Neural crest cell (in vitro differentiated cells): ENCODE results near the gene MRPS35. TPM values are rescaled to one million over a fixed set of nuclear protein-coding genes. Genes with fewer than 3 reads are reported as not detected.

ENCODE experiments used
- DNase-seq: peaks from one replicate; pipeline ENCODE4 v3.0.0; 2021; ENCODE audit warnings: low read depth, mixed read lengths, low spot score
- H3K27ac Mint-ChIP-seq: one replicate; pipeline ENCODE4 v1.8.0; 2021; ENCODE audit warnings: mild to moderate bottlenecking, mixed read lengths; ENCODE audit not compliant: unreplicated experiment
- H3K27me3 Mint-ChIP-seq: 2 replicates; pipeline ENCODE4 v1.8.0; 2021; ENCODE audit warnings: low read depth, mild to moderate bottlenecking, mixed read lengths
- H3K36me3 Mint-ChIP-seq: 2 replicates; pipeline ENCODE4 v1.8.0; 2021; ENCODE audit warnings: low read depth, mild to moderate bottlenecking, mixed read lengths
- H3K4me1 Mint-ChIP-seq: 2 replicates; pipeline ENCODE4 v1.8.0; 2021; ENCODE audit warnings: mixed read lengths
- H3K4me3 Mint-ChIP-seq: one replicate; pipeline ENCODE4 v1.8.0; 2021; ENCODE audit warnings: mild to moderate bottlenecking, mixed read lengths
- H3K9me3 Mint-ChIP-seq: 2 replicates; pipeline ENCODE4 v1.8.0; 2021; ENCODE audit warnings: mixed read lengths
- total RNA-seq: library from RNA; stranded (reverse); gene quantifications from 2 replicates; pipeline ENCODE4 v1.2.1, GENCODE V29; 2021
- TF ChIP-seq, protein P1 (sequence below): fragments of 200-600 bp; sonication (generic); conservative IDR thresholded peaks from 2 replicates; pipeline ENCODE4 v1.5.0; 2021; ENCODE audit warnings: antibody characterized with exemption, mild to moderate bottlenecking

MRPS35 gene
- total RNA-seq, 1 donor from 2014 or later: 35.4 TPM

DNA sequence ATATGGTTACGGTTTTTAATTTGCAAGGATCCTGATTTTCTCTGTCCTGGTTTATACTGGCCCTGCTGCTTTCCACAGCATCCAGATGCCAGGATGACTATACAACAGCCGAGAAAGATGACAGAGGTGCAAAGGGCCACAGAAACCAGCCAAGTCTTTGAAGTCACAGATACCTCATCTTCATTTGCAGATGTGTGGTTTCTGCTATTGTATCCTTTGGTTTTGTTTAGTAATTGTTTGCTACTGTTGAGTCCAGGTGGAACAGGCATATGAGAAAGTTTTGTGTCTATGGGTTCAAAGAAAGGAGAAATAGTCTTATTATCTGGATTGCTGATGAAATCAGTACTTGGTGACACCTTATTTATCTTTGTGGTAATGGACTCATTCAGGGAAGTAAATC is 52.1 kb downstream of the MRPS35 start:
- Mint-ChIP-seq H3K36me3 (no peaks in the 10 kb centered on the region), H3K27ac (no peak overlapping the region), H3K4me3 (no peak overlapping the region), H3K9me3 (no peaks in the 10 kb centered on the region), H3K4me1 (no peaks in the 10 kb centered on the region), H3K27me3 (no peaks in the 10 kb centered on the region)
- TF ChIP-seq, protein P1, sequence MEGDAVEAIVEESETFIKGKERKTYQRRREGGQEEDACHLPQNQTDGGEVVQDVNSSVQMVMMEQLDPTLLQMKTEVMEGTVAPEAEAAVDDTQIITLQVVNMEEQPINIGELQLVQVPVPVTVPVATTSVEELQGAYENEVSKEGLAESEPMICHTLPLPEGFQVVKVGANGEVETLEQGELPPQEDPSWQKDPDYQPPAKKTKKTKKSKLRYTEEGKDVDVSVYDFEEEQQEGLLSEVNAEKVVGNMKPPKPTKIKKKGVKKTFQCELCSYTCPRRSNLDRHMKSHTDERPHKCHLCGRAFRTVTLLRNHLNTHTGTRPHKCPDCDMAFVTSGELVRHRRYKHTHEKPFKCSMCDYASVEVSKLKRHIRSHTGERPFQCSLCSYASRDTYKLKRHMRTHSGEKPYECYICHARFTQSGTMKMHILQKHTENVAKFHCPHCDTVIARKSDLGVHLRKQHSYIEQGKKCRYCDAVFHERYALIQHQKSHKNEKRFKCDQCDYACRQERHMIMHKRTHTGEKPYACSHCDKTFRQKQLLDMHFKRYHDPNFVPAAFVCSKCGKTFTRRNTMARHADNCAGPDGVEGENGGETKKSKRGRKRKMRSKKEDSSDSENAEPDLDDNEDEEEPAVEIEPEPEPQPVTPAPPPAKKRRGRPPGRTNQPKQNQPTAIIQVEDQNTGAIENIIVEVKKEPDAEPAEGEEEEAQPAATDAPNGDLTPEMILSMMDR: no peak
- no peak for DNase-seq

DNA sequence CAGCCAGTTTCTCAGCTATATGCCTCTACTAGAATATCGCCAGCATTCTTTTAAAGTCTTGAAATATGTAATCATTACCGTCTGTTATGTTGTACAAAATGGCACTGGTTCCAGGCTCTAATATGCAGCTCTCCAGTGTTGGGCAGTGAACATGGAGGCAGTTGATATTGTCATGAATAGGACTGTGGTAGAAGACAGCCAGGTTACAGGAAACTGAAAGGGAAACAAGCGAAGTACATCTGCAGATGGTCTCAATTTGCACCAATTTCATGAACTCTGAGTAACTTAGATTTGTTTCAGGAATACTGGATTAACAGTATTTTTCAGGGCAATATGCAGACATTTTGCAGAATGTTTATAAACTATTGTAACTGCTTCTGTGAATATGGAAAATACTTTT is 56.0 kb downstream of the MRPS35 start:
- H3K4me1 Mint-ChIP-seq: no peaks in the 10 kb centered on the region
- TF ChIP-seq, protein P1: no peak
- H3K27ac Mint-ChIP-seq: no peak overlapping the region
- no peaks in the 10 kb centered on the region for H3K36me3 Mint-ChIP-seq
- DNase-seq: no peak
- no peak overlapping the region for H3K4me3 Mint-ChIP-seq
- H3K27me3 Mint-ChIP-seq: no peaks in the 10 kb centered on the region
- H3K9me3 Mint-ChIP-seq: no peaks in the 10 kb centered on the region

DNA sequence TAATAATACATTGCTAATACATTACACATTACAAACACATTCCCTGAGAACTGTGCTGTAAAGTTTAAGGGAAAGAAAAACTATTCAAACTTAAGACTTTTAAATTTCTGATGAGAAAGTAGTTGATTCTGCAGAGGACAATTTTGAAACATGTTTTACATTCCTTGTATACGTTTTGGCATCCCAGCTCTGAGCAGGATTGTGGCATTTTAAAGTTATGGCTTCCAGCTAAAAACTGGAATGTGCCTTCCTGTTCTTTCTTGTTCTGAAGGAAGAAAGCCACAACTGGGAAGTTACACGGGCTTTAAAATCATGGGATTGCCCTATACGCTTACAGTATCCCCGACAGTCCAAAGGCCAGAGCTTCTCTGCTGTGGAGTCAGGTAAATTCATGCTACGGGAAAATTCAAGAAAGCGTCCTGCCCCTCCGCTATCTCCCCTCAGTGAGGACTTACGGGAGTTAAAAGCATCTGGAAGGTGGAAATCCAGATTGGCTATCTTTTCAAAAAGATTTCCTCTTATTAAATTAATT is 58.6 kb downstream of the MRPS35 start:
- H3K36me3 Mint-ChIP-seq: no peaks in the 10 kb centered on the region
- no peak overlapping the region for H3K4me3 Mint-ChIP-seq
- no peak overlapping the region for H3K27ac Mint-ChIP-seq
- H3K9me3 Mint-ChIP-seq: no peaks in the 10 kb centered on the region
- no peaks in the 10 kb centered on the region for H3K4me1 Mint-ChIP-seq
- no peak for DNase-seq
- no peaks in the 10 kb centered on the region for H3K27me3 Mint-ChIP-seq
- TF ChIP-seq, protein P1: no peak

DNA sequence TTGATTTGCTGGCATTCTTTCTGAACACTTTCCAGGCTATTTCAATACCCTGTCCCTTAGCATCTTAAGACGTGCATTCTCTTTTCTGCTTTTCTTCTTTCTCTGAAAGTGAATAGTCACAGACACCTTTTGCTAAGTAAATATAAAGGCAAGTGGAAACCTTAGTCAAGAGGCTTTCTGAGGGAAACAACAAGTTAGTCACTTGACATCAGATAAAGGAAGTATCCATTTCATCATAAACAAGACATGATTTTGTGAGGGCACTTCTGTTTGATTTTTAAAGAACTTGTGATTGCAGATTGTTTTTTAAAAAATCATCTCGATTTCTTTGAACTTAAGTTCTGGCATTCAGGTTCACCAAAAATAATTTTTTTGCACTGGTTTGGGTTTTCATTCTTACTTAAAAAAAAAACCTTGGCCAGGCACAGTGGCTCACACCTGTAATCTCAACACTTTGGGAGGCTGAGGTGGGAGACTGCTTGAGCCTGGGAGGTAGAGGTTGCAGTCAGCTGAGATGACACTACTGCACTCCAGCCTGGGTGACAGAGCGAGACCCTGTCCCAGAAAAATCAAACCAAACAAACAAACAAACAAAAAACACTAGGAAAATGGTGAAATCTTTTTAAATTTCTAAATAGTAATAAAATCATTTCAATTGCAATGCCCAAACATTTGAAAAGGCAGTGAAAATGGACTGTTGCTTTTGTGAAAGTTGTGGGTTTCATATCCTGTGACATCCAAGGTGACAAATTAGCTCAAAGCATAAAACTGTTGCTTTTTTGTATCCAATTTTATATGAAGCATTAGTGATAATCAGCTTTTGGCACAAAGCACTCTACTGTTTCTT is 61.1 kb downstream of the MRPS35 start:
- no peaks in the 10 kb centered on the region for H3K36me3 Mint-ChIP-seq
- H3K27me3 Mint-ChIP-seq: no peaks in the 10 kb centered on the region
- TF ChIP-seq, protein P1: no peak
- H3K9me3 Mint-ChIP-seq: no peaks in the 10 kb centered on the region
- DNase-seq: no peak
- H3K4me1 Mint-ChIP-seq: no peaks in the 10 kb centered on the region
- H3K27ac Mint-ChIP-seq: no peak overlapping the region
- no peak overlapping the region for H3K4me3 Mint-ChIP-seq

DNA sequence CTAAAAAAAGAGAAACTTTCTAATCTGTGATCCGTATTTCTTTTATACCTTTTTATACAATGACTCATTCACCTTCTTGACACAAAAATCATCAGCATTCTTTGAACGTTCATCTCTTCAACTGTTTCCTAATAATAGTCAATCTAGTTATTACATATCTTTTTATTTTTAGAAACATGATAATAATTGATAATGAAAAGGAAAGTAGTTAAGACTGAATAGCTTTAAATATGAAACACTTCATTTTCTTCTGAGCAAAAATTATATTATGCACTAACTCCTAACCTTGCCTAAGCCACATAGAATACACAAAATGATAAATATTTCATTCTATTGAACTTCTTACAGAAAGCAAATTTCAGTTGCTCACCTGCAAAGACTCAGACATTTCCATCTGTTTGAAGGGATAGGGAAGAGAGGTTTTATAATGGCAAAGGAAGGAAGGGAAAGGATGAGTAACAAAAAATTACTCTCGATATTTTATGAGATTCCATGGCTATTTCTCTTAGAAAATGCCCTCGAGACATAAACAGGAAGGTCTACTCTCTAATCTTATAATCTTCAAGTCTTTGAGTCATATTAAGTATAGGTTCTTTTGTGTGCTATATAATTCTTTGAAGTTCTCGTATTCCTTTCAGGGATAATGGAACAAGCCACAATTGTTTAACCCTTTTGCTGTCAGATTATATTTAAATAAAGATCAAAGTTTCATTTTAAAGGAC is 61.9 kb downstream of the MRPS35 start:
- Mint-ChIP-seq H3K9me3 (no peaks in the 10 kb centered on the region), H3K27me3 (no peaks in the 10 kb centered on the region), H3K4me1 (peaks cover 7% of the 10 kb centered on the region), H3K27ac (no peak overlapping the region), H3K36me3 (no peaks in the 10 kb centered on the region), H3K4me3 (no peak overlapping the region)
- TF ChIP-seq, protein P1: no peak
- DNase-seq: no peak
